Measurements from ENCODE around the gene PARVG.

The PARVG gene

GRCh38 chr22:44181033-44181911 is 547 bp downstream of the PARVG start:
- no peak for DNase-seq (ENCODE audit: low read depth)

GRCh38 chr22:44181912-44182587 is 1.3 kb downstream of the PARVG start:
- no peak for DNase-seq (ENCODE audit: low read depth)

GRCh38 chr22:44182588-44183286 is 2.0 kb downstream of the PARVG start:
- DNase-seq (ENCODE audit: low read depth) = no peak

DNA sequence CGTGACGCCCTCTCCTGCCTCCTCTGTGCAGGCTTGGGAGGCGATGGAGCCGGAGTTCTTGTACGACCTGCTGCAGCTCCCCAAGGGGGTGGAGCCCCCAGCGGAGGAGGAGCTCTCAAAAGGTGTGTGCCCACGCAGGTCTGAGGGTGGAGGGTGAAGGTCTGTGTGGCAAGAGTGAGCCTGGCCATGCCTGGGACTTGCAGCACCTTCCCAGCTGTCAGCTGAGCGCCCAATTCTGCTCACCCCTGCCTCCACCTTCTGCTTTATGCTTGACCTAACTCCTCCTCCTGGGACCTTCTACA is 2.5 kb downstream of the PARVG start:
- no peak for DNase-seq (ENCODE audit: low read depth)

- no peak for DNase-seq (ENCODE audit: low read depth)
These were observed 3.3 kb downstream of the PARVG start for GRCh38 chr22:44184006-44184405.

DNA sequence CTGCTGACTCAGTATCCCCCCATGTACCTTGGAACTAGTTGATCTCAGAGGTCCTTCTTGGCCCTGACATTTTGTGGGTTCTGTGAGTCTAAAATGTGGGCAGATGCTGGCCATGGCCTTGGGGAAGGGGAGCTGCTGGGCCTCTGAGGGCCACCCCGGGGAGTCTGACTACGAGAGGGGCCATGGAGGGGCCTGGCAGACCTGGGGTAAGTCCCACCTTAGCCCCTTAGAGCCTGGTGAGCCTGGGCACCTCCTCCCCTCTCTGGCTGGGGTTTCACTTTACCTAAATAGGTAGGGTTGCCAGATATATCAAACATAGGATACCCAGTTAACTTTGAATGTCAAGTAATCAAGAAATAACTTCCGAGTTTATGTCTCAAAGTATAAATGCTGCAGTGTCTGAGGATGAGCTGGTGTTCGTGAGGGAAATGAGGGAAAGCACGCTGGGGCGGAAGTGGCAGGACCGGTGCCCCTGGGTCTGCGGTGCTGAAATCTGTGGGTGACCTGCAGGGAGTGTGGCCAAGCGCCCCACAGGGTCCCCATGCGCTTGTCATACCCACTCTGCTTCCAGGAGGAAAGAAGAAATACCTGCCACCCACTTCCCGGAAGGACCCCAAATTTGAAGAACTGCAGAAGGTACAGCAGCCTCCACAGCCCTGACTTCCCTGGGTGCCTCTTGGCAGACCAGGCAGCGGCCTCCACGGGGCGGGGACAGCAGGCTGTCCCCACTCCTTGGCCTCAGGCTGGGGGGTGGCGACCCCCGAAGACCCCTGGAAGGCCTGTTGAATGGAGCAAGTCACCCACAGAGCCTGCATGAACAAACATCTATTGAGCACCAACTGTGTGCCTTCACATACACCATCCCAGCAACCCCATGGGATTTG is 4.8 kb downstream of the PARVG start:
- DNase-seq (ENCODE audit: low read depth) = no peak

GRCh38 chr22:44186121-44186510 is 5.4 kb downstream of the PARVG start:
- DNase-seq (ENCODE audit: low read depth) = no peak

- no peak for DNase-seq (ENCODE audit: low read depth)
These were observed 6.0 kb downstream of the PARVG start for GRCh38 chr22:44186737-44187136.

DNA sequence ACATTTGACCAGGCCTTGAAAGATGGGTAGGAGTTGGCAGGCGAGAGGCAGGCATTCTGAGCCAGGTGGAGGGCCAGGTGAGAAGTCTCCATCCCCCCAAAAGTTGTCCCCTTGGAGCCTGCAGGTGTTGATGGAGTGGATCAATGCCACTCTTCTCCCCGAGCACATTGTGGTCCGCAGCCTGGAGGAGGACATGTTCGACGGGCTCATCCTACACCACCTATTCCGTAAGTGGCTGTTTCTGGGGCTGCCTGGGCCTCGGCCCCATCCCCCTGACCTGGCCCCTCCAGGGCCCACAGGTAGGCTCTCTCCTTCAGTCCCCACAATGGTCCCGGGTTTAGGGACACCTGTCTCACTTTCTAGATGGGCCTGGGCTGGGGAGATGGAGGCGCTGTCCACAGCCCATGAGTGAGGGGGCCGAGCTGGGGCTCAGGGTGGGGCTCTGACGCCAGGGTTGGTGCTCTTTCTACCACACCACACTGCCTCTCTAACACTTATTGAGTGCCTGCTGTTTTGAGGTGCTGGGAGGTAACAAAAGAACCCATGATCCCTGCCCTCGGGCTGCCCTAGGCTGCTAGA is 7.0 kb downstream of the PARVG start:
- DNase-seq (ENCODE audit: low read depth) = no peak

DNA sequence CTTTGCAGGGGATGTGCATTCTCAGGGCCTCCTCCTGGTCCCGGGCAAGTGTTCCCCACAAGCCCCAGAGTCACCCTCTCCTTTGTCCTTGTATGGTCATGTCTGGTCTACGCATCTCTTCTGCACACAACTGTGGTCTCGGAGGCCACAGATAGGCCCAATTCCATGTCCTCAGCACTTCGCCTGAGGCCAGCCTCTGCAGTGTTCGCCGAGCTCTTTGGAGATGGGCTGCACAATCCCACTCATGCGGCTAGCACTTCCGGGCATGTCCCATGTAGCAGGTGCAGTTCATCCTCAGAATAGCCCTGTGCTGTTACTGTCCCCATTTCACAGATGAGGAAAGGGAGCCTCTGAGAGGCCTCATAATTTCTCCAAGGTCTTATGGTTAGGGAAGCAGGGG is 7.6 kb downstream of the PARVG start:
- DNase-seq (ENCODE audit: low read depth) = no peak

DNA sequence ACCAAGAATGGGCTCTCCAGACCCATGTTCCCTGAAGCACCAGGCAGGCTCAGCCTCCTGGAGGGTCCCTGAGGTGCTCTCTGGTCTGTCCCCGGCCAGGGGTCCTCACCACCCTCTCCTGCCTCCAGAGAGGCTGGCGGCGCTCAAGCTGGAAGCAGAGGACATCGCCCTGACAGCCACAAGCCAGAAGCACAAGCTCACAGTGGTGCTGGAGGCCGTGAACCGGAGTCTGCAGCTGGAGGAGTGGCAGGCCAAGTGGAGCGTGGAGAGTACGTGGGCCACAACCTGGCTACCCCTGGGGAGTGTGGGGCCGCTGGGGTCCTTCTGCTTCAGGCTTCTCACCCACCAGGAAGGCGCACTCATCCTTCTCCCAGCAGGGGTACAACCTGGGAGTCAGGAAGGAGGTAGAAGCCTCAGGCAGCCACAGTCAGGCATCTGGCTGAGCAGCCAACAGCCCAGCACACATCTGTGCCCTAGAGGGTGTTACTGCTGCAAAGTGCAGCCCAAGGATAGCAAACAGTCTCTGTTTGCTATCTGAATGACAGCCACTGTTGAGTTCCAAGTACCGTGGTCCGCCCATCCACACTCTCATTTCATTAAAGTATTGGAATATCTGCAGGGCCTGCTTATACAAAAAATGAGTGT is 8.4 kb downstream of the PARVG start:
- DNase-seq (ENCODE audit: low read depth) = no peak

DNA sequence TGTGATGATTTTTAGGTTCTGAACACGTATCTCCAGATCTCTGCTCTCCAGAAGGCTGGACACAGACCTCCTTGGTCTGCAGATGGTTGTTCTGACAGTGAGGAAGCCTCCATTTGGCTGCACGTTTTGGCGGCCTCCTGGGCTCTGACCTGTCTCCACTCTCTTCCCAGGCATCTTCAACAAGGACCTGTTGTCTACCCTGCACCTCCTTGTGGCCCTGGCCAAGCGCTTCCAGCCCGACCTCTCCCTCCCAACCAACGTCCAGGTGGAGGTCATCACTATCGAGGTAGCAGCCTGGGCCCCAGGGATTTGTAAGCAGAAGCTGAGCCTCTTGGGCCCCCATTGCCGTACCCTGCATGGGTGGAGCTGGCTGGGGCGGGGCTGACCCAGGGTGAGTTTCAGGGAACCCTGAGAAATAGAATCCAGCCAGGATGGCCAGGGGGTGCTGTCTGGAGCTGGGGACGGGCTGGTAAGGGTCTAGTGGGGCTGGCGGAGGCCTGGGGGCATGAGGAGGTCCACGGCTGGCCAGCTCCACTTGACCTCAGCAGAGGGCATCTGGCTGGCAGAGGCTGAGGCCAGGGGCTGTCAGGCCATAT is 9.8 kb downstream of the PARVG start:
- DNase-seq (ENCODE audit: low read depth) = no peak

- DNase-seq (ENCODE audit: low read depth) = peak; percentile 25
These were observed 10.3 kb downstream of the PARVG start for GRCh38 chr22:44191036-44191454.

DNA sequence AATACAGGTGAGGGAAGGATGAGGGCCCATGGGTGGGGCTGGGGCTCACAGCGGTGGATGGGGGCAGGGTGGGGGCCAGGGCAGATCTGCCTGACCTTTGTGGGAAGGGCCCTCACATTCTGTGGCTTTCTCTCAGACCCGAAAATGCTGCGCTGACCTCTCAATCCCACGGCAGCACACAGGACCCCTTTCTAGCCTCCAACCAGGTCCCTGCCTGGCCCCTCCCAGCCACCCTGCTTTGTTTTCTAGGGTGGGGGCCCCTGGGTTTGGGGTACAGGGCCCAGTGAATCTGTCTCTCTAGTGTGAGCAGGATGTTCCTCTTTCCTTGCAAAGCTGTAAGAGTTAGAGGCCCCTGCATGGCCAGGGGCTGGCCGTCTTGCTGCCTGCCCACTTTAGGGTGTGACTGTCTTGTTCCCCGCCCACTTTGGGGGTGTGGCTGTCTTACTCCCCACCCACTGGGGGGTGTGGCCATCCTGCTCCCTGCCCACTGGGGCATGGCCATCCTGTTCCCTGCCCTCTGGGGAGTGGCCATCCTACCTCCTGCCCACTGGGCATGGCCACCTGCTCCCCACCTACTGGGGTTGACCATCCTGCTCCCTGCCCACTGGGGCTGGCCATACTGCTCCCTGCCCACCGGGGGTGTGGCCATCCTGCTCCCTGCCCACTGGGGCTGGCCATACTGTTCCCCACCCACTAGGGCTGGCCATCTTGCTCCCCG is 11.5 kb downstream of the PARVG start:
- peak; percentile 11 for DNase-seq (ENCODE audit: low read depth)

DNA sequence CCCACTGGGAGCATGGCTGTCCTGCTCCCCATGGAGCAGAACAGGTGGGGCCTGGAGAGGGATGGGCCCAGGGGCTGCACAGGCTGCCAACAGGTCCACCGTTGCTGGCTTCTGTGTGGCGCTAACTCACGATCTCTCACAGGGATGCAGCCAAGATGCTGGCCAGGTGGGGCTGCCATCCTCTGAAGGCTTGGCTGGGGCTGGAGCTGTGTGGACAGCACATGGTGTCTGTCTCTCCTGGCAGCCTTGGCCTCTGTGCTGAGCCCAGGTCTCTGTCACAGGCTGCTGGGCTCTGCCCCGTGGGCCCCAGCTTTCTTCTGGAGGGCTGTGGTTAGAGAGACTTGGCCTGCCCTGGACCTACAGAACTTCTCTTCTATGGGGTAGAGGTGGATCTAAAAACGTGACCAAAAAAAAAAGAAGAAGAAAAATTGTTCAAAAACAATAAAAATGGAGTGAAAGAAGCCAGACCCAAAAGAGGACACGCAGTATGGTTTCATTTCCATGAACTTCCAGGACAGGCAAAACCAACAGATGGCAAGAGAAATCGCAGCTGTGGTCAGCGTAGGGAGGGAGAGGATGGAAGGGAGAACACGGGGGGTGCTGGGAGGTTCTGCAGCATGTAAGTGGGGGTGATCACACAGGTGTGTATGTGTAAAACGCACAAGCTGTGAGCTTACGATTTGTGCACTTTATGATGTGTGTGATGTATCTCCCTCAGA is 12.2 kb downstream of the PARVG start:
- no peak for DNase-seq (ENCODE audit: low read depth)

GRCh38 chr22:44193535-44193891 is 12.8 kb downstream of the PARVG start:
- DNase-seq (ENCODE audit: low read depth) = no peak

DNA sequence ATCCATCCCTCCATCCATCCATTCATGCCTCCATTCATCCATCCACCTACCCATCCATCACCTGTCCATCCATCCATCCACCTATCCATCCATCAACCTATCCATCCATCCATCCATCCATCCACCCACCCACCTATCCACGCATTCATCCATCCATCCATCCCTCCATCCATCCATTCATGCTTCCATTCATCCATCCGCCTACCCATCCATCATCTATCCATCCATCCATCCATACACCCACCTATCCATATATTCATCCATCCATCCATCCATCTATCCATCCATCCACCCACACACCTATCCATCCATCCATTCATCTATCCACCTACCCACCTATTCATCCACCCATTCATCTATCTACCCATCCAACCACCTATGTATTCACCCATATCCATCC is 13.8 kb downstream of the PARVG start:
- DNase-seq (ENCODE audit: low read depth) = no peak

DNA sequence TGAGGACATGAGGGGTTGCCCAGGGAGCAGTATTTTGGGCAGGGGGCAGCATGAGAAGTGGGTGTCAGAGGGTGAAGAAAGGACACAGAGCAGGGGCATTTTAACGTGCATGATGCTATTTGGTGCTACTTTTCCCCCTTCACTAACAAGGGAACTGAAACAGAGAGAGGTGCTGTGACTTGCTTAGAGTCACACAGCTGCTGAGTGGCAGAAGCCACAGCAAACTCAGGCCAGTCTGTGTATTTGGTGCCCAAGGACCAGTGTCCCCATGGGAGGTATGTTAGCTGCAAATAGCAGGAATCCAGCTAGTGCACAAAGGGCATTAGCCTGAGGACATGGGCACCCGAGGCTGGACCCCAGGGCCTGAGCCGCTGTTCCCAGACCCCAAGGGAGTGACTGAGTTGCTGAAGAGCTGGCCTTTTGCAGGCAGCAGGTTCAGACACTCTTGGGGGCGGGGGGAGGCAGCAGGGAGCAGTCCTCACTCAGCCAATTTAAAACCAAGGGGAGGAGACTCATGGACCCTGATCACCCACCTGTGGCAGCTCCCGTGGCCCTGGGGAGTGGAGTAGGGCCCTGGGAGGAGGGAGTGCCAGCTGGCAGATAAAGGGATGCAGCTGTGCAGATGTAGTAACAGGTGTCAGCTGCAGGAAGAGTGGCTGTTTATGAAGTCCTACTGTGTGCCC is 14.6 kb downstream of the PARVG start:
- DNase-seq (ENCODE audit: low read depth) = no peak

DNA sequence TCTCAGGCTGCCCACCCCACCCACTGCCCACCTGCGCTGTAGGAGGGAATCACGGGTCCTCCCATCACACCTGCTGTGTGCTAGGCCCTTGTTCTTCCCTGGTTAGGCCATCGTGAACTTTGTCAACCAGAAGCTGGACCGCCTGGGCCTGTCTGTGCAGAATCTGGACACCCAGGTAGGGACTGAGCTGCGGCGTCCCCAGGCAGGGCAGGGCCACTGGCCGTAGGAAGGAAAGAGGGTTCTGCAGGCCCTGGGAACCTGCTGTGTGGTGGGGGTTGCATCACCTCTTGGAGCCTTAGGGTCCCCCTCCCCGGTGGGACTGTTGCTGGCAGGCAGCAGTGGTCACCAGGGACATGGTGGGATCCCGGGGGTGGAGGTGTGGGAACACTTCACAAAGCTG is 15.5 kb downstream of the PARVG start:
- no peak for DNase-seq (ENCODE audit: low read depth)

All from EH (cell line).